PC-9 (cell line): ENCODE data around the gene FAM168A. TPM values are rescaled to one million over a fixed set of nuclear protein-coding genes. Genes with fewer than 3 reads are reported as not detected.

Experiments used
- BruUV-seq: library from RNA; stranded (reverse); fragments of 400-500 nt; replicated peaks from 2 replicates; lab custom pipeline; 2021; lab: Mats Ljungman, UMichigan
- CTCF ChIA-PET: fragments of 300-600 bp; sonication (Branson Sonifier 250); formaldehyde crosslinking; loops from one replicate; lab custom pipeline; 2022; ENCODE audit warnings: antibody characterized with exemption; lab: Charles Lee
- POLR2A ChIA-PET: fragments of 300-600 bp; sonication (Branson Sonifier 250); formaldehyde crosslinking; loops from one replicate; lab custom pipeline; 2022; ENCODE audit warnings: antibody characterized with exemption; ENCODE audit not compliant: unreplicated experiment; lab: Charles Lee
- DNase-seq, 2 experiments: peaks; one replicate each; pipeline versions ENCODE4 v3.0.0 to v3.0.0-alpha.2; 2015 to 2022; ENCODE audit warnings: mixed read lengths in 1 of 2
- H2AFZ ChIP-seq: fragments of 200-600 bp; sonication (generic); 2 replicates; pipeline ENCODE4 v1.8.1; 2017; ENCODE audit warnings: antibody characterized with exemption
- H3F3A ChIP-seq: fragments of 200-600 bp; sonication (generic); 2 replicates; pipeline ENCODE4 v1.8.1; 2017; ENCODE audit warnings: antibody characterized with exemption, mild to moderate bottlenecking, low read depth; ENCODE audit not compliant: insufficient read depth
- H3K27ac ChIP-seq: fragments of 200-600 bp; sonication (generic); 2 replicates; pipeline ENCODE4 v1.6.1; 2016; ENCODE audit warnings: mixed run types
- H3K27me3 ChIP-seq: fragments of 200-600 bp; sonication (generic); 2 replicates; pipeline ENCODE4 v1.6.1; 2016; ENCODE audit warnings: low read depth, mixed run types; ENCODE audit not compliant: insufficient read depth
- H3K36me3 ChIP-seq: fragments of 200-600 bp; sonication (generic); 2 replicates; pipeline ENCODE4 v1.6.1; 2016; ENCODE audit warnings: low read depth, mixed run types
- H3K4me1 ChIP-seq: fragments of 200-600 bp; sonication (generic); replicated peaks from 2 replicates; pipeline ENCODE4 v1.6.1; 2016; ENCODE audit warnings: mixed run types; ENCODE audit not compliant: insufficient read depth
- H3K4me2 ChIP-seq: fragments of 200-600 bp; sonication (generic); 2 replicates; pipeline ENCODE4 v1.6.1; 2017; ENCODE audit warnings: mixed run types
- H3K4me3 ChIP-seq: fragments of 200-600 bp; sonication (generic); 2 replicates; pipeline ENCODE4 v1.6.1; 2016; ENCODE audit warnings: mixed run types
- H3K79me2 ChIP-seq: fragments of 200-600 bp; sonication (generic); 2 replicates; pipeline ENCODE4 v1.6.1; 2017; ENCODE audit warnings: low read depth, mixed run types
- H3K9me2 ChIP-seq: fragments of 200-600 bp; sonication (generic); 2 replicates; pipeline ENCODE4 v1.8.1; 2017; ENCODE audit warnings: mild to moderate bottlenecking; ENCODE audit not compliant: insufficient read depth
- H3K9me3 ChIP-seq: fragments of 200-600 bp; sonication (generic); 2 replicates; pipeline ENCODE4 v1.8.1; 2016; ENCODE audit warnings: low read depth; ENCODE audit not compliant: insufficient read depth
- H4K20me1 ChIP-seq: fragments of 200-600 bp; sonication (generic); 2 replicates; pipeline ENCODE4 v1.8.1; 2017; ENCODE audit not compliant: insufficient read depth
- EZH2 ChIP-seq: fragments of 200-600 bp; sonication (generic); IDR thresholded peaks from 2 replicates; pipeline ENCODE4 v1.8.0; 2017; ENCODE audit warnings: antibody characterized with exemption, low read depth
- intact Hi-C: fragments of 100-400 bp; cut with micrococcal nuclease; formaldehyde crosslinking; loops from one replicate; pipeline ENCODE4 v1.10.0; 2022; ENCODE audit not compliant: unreplicated experiment
- total RNA-seq: library from RNA; stranded (reverse); gene quantifications from 2 replicates; pipeline ENCODE4 v1.2.3, GENCODE V29; 2021
- TF ChIP-seq, protein P1 (sequence below): fragments of 200-600 bp; sonication (generic); conservative IDR thresholded peaks from 2 replicates; pipeline ENCODE4 v1.6.1; 2017; ENCODE audit warnings: mixed run types, antibody characterized with exemption, mild to moderate bottlenecking, moderate library complexity

FAM168A gene
- total RNA-seq, 1 experiment from 2014 or later: 51.2 TPM

DNA sequence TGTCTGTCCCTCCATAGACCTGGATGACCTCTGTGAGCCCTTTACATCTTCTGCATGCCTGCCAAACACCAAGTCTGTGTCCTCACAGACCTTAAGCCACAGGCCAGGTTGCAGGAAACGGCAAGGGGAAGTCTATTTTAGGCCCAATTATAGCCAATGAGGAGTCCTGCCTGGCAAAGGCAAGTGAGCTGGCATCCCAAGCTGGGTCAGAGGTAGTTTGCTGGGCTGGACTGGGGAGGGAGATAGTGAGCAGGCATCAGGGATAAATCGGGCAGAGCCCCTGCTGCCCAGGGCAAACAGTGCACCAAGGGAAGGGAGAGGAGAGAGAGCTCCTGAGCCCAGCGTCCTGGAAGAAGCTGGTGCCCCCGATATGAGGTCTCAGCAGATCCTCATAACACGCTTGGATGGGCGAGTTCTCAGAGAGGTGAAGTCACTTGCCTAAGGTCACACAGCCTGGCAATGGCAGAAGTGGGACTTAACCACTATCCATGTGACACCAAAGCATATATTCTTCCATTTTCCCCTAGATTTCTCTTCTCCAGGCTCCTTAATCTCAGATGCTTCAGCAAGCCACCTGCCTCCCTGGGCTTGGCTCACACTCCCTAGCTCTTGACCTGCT, 225.4 kb downstream of the FAM168A start:
- no peaks in the 10 kb centered on the region for H4K20me1 ChIP-seq
- TF ChIP-seq, protein P1, sequence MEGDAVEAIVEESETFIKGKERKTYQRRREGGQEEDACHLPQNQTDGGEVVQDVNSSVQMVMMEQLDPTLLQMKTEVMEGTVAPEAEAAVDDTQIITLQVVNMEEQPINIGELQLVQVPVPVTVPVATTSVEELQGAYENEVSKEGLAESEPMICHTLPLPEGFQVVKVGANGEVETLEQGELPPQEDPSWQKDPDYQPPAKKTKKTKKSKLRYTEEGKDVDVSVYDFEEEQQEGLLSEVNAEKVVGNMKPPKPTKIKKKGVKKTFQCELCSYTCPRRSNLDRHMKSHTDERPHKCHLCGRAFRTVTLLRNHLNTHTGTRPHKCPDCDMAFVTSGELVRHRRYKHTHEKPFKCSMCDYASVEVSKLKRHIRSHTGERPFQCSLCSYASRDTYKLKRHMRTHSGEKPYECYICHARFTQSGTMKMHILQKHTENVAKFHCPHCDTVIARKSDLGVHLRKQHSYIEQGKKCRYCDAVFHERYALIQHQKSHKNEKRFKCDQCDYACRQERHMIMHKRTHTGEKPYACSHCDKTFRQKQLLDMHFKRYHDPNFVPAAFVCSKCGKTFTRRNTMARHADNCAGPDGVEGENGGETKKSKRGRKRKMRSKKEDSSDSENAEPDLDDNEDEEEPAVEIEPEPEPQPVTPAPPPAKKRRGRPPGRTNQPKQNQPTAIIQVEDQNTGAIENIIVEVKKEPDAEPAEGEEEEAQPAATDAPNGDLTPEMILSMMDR: peak; percentile 28; the same call in 1 of the 2 replicates
- TF ChIP-seq EZH2: no peak
- H3K9me2 ChIP-seq: no peaks in the 10 kb centered on the region
- H2AFZ ChIP-seq: no peak overlapping the region
- CTCF ChIA-PET: interaction anchor here (1.2 kb wide), 1 partner anchor 21 kb away, joined by 4 read pairs; no protein-coding TSS in a partner anchor
- no peak for DNase-seq
- peaks cover 7% of the 10 kb centered on the region; the same call in 1 of the 2 replicates for H3K4me1 ChIP-seq
- H3K9me3 ChIP-seq: no peaks in the 10 kb centered on the region
- H3F3A ChIP-seq: no peaks in the 10 kb centered on the region
- H3K27ac ChIP-seq: no peak overlapping the region
- BruUV-seq: no TSS peak
- POLR2A ChIA-PET: no interaction called here
- no peaks in the 10 kb centered on the region for H3K36me3 ChIP-seq
- no peaks in the 10 kb centered on the region for H3K27me3 ChIP-seq
- H3K4me2 ChIP-seq: no peak overlapping the region
- intact Hi-C loops: no loop called here
- no peak overlapping the region for H3K4me3 ChIP-seq
- H3K79me2 ChIP-seq: peaks cover 9% of the 10 kb centered on the region

DNA sequence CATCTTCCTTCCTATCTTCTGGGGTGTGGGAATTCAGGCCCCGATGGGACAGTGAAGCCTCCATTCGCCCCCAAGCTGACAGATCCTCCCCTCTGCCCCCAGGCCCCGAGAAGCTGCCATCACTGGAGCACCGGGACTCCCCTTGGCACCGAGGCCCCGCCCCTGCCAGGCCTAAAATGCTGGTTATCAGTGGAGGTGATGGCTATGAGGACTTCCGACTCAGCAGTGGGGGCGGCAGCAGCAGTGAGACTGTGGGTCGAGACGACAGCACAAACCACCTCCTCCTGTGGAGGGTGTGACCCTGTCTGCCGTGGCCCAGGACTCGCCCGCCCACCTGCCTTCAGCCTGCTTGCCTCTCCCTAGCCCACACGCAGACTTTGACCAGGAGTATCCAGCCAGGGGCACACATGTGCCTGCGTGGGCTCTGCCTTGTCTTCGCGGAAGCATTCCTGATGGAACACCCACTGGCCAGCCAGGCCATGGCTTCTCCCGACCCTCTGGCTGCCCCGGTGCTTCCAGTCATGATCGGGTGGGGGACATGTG, 230.4 kb downstream of the FAM168A start:
- H3K27me3 ChIP-seq: no peaks in the 10 kb centered on the region
- TF ChIP-seq EZH2: no peak
- TF ChIP-seq, protein P1: no peak
- H3K27ac ChIP-seq: no peak overlapping the region
- no peaks in the 10 kb centered on the region for H3K9me3 ChIP-seq
- no peak overlapping the region for H2AFZ ChIP-seq
- H3K9me2 ChIP-seq: no peaks in the 10 kb centered on the region
- H3F3A ChIP-seq: peaks cover 4% of the 10 kb centered on the region; the same call in 1 of the 2 replicates
- H3K79me2 ChIP-seq: no peaks in the 10 kb centered on the region
- CTCF ChIA-PET: no interaction called here
- no peak overlapping the region for H3K4me3 ChIP-seq
- H3K36me3 ChIP-seq: no peaks in the 10 kb centered on the region
- no TSS peak for BruUV-seq
- POLR2A ChIA-PET: no interaction called here
- no peaks in the 10 kb centered on the region for H4K20me1 ChIP-seq
- intact Hi-C loops: no loop called here
- DNase-seq: no peak
- no peak overlapping the region for H3K4me2 ChIP-seq
- H3K4me1 ChIP-seq: no peaks in the 10 kb centered on the region

DNA sequence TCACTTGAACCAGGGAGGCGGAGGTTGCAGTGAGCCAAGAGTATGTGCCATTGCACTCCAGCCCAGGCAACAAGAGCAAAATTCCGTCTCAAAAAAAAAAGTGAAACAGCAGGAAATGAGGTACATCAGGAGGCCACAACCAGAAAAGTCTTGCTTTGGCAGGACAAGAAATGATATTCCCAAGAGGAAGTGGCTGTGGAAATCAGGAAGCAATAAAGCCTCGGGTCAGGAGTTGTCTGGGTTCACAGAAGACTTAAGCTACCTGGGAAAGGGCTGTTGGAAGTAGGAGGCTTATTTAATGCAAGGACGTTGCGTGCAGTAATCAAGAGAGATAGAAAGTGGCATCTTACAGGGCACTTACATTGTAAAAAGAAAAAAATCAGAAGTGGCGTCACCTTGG, 231.0 kb downstream of the FAM168A start:
- no TSS peak for BruUV-seq
- intact Hi-C loops: no loop called here
- no peaks in the 10 kb centered on the region for H3K9me2 ChIP-seq
- H3K4me3 ChIP-seq: no peak overlapping the region
- H2AFZ ChIP-seq: no peak overlapping the region
- ChIA-PET POLR2A (no interaction called here), CTCF (no interaction called here)
- no peaks in the 10 kb centered on the region for H3K4me1 ChIP-seq
- no peaks in the 10 kb centered on the region for H3K9me3 ChIP-seq
- no peak for DNase-seq
- H3K27ac ChIP-seq: no peak overlapping the region
- no peaks in the 10 kb centered on the region for H3K36me3 ChIP-seq
- TF ChIP-seq, protein P1: no peak
- no peak for TF ChIP-seq EZH2
- no peaks in the 10 kb centered on the region for H3K27me3 ChIP-seq
- peaks cover 4% of the 10 kb centered on the region; the same call in 1 of the 2 replicates for H3F3A ChIP-seq
- H3K4me2 ChIP-seq: no peak overlapping the region
- no peaks in the 10 kb centered on the region for H4K20me1 ChIP-seq
- no peaks in the 10 kb centered on the region for H3K79me2 ChIP-seq
